ENCODE measurements around the gene CEP70. TPM values are rescaled to one million over a fixed set of nuclear protein-coding genes. Genes with fewer than 3 reads are reported as not detected.

The CEP70 gene
- total and polyA plus RNA-seq, 2 experiments from 2014 or later: 7.6 to 7.8 TPM

DNA sequence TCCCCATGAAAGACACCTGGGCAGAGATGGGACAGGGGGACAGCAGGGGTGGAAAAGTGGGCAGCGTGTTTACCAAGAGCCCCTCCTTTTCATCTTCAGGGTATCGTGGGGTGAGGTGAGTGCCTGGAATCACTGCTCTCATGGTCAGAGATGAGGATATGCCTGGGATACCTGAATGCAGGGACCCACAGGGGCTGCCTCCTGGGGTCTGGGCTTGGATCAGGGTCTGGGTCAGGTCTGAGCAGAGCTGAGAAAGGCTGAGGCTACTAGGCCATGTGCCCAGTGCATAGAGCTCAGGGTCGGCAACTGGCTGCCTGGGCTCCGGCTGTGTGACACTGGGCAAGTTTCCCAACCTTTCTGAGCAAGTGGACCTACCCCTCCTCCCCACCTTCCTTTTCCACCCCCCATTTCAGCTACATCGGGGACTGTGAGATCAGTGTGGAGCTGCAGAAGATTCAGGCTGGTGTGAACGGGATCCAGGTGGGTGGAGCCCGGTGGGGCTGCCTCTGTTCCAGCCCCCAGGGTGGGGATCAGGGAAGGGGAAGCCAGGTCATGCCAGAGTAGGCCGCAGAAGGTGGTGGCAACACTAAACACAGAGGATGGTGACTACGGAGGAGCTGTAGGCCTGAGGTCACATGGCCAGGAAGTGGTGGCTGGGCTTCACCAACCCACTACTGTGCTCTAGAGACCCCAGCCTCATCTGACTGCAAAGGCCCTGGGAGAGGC, 135.1 kb downstream of the CEP70 start:
- WGBS, 2 experiments (ENCODE audit: low coverage in 1 of 2, low lambda C conversion rate in 2 of 2, missing lambda C conversion rate in 2 of 2): 58 to 74% methylated on average over 9 of the region's 9 CpGs

DNA sequence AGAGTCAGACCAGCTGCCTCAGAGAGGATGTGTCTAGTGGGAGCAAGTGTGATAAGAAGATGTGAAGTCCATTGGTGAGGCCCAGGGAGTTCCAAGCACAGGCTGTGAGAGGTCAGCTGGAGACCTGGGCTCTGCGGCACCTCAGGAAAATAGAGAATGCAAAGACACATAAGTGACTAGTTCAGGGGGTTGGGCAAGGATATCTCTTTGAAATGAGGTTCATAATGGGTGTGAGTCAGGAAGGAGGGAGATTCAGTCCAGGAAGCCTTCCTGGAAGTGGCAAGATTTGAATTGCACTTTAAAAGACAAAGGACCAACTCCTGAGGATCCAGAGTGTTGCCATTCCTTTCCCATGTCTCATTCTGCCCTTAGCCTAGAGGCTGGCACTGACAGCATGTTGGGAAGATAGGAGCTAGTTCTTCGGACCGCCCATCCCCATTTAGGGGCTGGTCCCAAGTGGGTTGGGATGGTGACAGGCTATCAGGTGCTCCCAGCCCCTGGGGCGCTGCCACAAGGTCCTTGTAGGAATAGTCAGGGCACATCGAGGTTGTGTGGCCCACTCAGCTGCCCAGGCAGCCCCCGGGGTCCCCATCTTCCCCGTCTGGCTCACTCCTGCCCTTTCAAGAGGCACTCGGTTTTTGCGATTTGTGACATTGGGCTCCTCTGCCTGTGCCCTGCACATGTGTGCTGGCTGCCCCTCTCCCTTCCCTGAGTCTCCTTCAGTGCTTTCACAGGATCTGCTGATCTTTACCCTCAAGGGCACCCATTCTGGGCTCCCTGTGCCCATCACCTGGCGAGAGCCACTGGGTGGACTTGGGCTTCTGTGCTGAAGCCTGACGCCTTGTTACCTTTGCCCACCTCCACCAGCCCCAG, 136.0 kb downstream of the CEP70 start:
- no peak overlapping the region for H3K9ac ChIP-seq
- no peak overlapping the region for H3K27ac ChIP-seq
- no peaks in the 10 kb centered on the region for H3K9me2 ChIP-seq (ENCODE audit: insufficient read depth)
- no peaks in the 10 kb centered on the region for H3K27me3 ChIP-seq (replicated peaks; ENCODE audit: insufficient read depth)
- no peak overlapping the region for H3K4me2 ChIP-seq (ENCODE audit: unreplicated experiment)
- H2AFZ ChIP-seq: no peak overlapping the region
- H4K20me1 ChIP-seq (ENCODE audit: insufficient read depth): no peaks in the 10 kb centered on the region
- no peaks in the 10 kb centered on the region for H3K79me2 ChIP-seq (ENCODE audit: insufficient read depth)
- H3K9me3 ChIP-seq (ENCODE audit: low read depth): no peaks in the 10 kb centered on the region
- WGBS, 2 experiments (ENCODE audit: low coverage in 1 of 2, low lambda C conversion rate in 2 of 2, missing lambda C conversion rate in 2 of 2): 83 to 84% methylated on average over 9 to 11 of the region's 11 CpGs
- no peaks in the 10 kb centered on the region for H3K36me3 ChIP-seq (ENCODE audit: low read depth)
- no peak overlapping the region for H3K4me3 ChIP-seq
- TF ChIP-seq EZH2phosphoT487 (IDR thresholded peaks at IDR 0.05; ENCODE audit: insufficient read depth, low read depth) (no peak), EZH2 (IDR thresholded peaks at IDR 0.05; ENCODE audit: insufficient read depth, poor library complexity, severe bottlenecking) (no peak)
- peaks cover 8% of the 10 kb centered on the region; the same call in 1 of the 2 replicates for H3K4me1 ChIP-seq (ENCODE audit: insufficient read depth)
- in situ Hi-C loops (cut with MboI): loop anchor here (25.0 kb wide), 1 partner anchor 454 kb away; no protein-coding TSS in a partner anchor
- DNase-seq: no peak
- H3F3A ChIP-seq (ENCODE audit: insufficient read depth): no peaks in the 10 kb centered on the region

More for the DNA sequence above, 135.1 kb downstream of the CEP70 start:
- DNase-seq: no peak
- H4K20me1 ChIP-seq (ENCODE audit: insufficient read depth): no peaks in the 10 kb centered on the region
- H3K27ac ChIP-seq: no peak overlapping the region
- H3K36me3 ChIP-seq (ENCODE audit: low read depth): no peaks in the 10 kb centered on the region
- TF ChIP-seq EZH2phosphoT487 (IDR thresholded peaks at IDR 0.05; ENCODE audit: insufficient read depth, low read depth) (no peak), EZH2 (IDR thresholded peaks at IDR 0.05; ENCODE audit: insufficient read depth, poor library complexity, severe bottlenecking) (no peak)
- H3K4me1 ChIP-seq (ENCODE audit: insufficient read depth): peaks cover 8% of the 10 kb centered on the region; the same call in 1 of the 2 replicates
- H3K4me3 ChIP-seq: no peak overlapping the region
- H3K4me2 ChIP-seq (ENCODE audit: unreplicated experiment): no peak overlapping the region
- H3K27me3 ChIP-seq (replicated peaks; ENCODE audit: insufficient read depth): no peaks in the 10 kb centered on the region
- H3K79me2 ChIP-seq (ENCODE audit: insufficient read depth): no peaks in the 10 kb centered on the region
- no peaks in the 10 kb centered on the region for H3F3A ChIP-seq (ENCODE audit: insufficient read depth)
- H2AFZ ChIP-seq: no peak overlapping the region
- H3K9ac ChIP-seq: no peak overlapping the region
- in situ Hi-C loops (cut with MboI): loop anchor here (25.0 kb wide), 1 partner anchor 453 kb away; no protein-coding TSS in a partner anchor
- no peaks in the 10 kb centered on the region for H3K9me2 ChIP-seq (ENCODE audit: insufficient read depth)
- H3K9me3 ChIP-seq (ENCODE audit: low read depth): no peaks in the 10 kb centered on the region

DNA sequence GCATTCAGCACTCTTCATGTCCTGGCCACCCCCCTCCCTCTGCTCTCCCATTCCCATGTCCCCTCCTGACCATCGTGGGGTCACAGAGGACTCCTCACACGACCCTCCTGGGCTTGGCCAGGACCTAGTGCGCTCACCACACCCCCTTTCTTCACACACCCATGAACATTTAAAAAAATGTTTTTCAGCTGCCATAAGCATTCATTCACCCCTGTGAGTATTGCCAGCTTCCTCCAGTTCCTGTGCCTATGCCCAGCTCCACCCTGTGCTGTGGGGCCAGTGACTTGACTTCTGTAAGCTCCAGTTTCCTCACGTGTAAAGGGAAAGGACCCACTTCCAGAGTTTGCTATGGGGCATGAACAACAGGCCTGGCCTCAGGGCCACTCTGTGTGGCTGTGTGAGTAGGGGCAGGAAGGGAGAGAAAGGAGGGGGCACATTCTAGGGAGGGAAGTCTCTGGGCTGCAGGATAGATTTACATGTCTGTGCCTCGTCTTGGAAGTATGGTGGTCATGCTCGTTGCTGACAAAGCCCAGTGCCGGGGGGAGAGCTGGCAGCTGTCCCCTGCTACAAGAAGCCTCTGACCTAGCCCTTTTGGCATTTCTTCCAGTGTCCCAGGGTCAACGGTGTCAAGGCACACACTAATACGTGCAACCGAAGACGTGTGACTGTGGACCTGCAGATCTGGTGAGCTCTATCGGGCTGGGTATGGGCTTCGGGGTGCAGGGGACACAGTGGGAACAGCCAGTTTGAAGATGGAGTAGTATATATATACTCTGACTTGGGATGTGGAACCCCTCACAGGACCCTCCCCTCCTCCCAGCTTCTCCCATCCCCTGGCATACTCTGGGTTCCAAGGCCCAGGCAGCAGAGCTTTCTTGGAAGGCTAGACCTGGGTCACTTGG, 136.8 kb downstream of the CEP70 start:
- Histone ChIP-seq H3K4me2 (ENCODE audit: unreplicated experiment) (no peak overlapping the region), H3K9ac (no peak overlapping the region), H3K9me2 (ENCODE audit: insufficient read depth) (no peaks in the 10 kb centered on the region), H3K36me3 (ENCODE audit: low read depth) (no peaks in the 10 kb centered on the region), H3K9me3 (ENCODE audit: low read depth) (no peaks in the 10 kb centered on the region), H3K79me2 (ENCODE audit: insufficient read depth) (no peaks in the 10 kb centered on the region), H3K27ac (no peak overlapping the region), H3K27me3 (replicated peaks; ENCODE audit: insufficient read depth) (no peaks in the 10 kb centered on the region), H3K4me3 (no peak overlapping the region), H3F3A (ENCODE audit: insufficient read depth) (no peaks in the 10 kb centered on the region), H2AFZ (no peak overlapping the region), H3K4me1 (ENCODE audit: insufficient read depth) (peaks cover 8% of the 10 kb centered on the region; the same call in 1 of the 2 replicates), H4K20me1 (ENCODE audit: insufficient read depth) (no peaks in the 10 kb centered on the region)
- WGBS, 2 experiments (ENCODE audit: low coverage in 1 of 2, low lambda C conversion rate in 2 of 2, missing lambda C conversion rate in 2 of 2): 74 to 75% methylated on average over 13 of the region's 13 CpGs
- in situ Hi-C loops (cut with MboI): loop anchor here (25.0 kb wide), 1 partner anchor 455 kb away; no protein-coding TSS in a partner anchor
- TF ChIP-seq EZH2phosphoT487 (IDR thresholded peaks at IDR 0.05; ENCODE audit: insufficient read depth, low read depth): no peak
- TF ChIP-seq EZH2 (IDR thresholded peaks at IDR 0.05; ENCODE audit: insufficient read depth, poor library complexity, severe bottlenecking): no peak
- DNase-seq: no peak

Data from GM23248 (cell line).